Caco-2 (cell line): Measurements from ENCODE around the gene NRSN2. TPM values are rescaled to one million over a fixed set of nuclear protein-coding genes. Genes with fewer than 3 reads are reported as not detected.

Experiments used
- BruUV-seq: library from RNA; stranded (reverse); fragments of 400-500 nt; replicated peaks from 2 replicates; lab custom pipeline; 2021; lab: Mats Ljungman, UMichigan
- CTCF ChIA-PET: fragments of 300-600 bp; sonication (Branson Sonifier 250); formaldehyde crosslinking; loops from one replicate; lab custom pipeline; 2022; ENCODE audit warnings: antibody characterized with exemption; lab: Charles Lee
- POLR2A ChIA-PET: fragments of 300-600 bp; sonication (Branson Sonifier 250); formaldehyde crosslinking; loops from one replicate; lab custom pipeline; 2022; ENCODE audit warnings: antibody characterized with exemption; lab: Charles Lee
- DNase-seq, 2 experiments: peaks; one replicate each; pipeline versions ENCODE4 v3.0.0 to v3.0.0-alpha.2; 2020 to 2022
- H3K27me3 ChIP-seq: replicated peaks from 2 replicates; pipeline ENCODE4 v1.6.0; 2011; ENCODE audit warnings: low read length; ENCODE audit not compliant: control insufficient read depth, insufficient read depth
- H3K36me3 ChIP-seq: 2 replicates; pipeline ENCODE4 v1.5.1; 2011; ENCODE audit warnings: low read length; ENCODE audit not compliant: control insufficient read depth, insufficient read depth
- H3K4me1 ChIP-seq: fragments of 250-450 bp; sonication (Bioruptor Pico); 2 replicates; pipeline ENCODE4 v1.5.1; 2020; ENCODE audit warnings: mild to moderate bottlenecking
- H3K4me3 ChIP-seq: 2 replicates; pipeline ENCODE4 v1.5.1; 2011; ENCODE audit warnings: low read depth, mild to moderate bottlenecking, control low read depth, low read length
- H3K9me3 ChIP-seq: fragments of 250-450 bp; sonication (Bioruptor Pico); 2 replicates; pipeline ENCODE4 v1.5.1; 2020; ENCODE audit warnings: mild to moderate bottlenecking, moderate library complexity
- H3K27ac Mint-ChIP-seq: one replicate; pipeline ENCODE4 v1.8.0; 2022; ENCODE audit warnings: mixed read lengths; ENCODE audit not compliant: unreplicated experiment
- H3K27me3 Mint-ChIP-seq: one replicate; pipeline ENCODE4 v1.8.0; 2022; ENCODE audit warnings: mixed read lengths; ENCODE audit not compliant: insufficient read depth, unreplicated experiment
- H3K36me3 Mint-ChIP-seq: one replicate; pipeline ENCODE4 v1.8.0; 2022; ENCODE audit warnings: mild to moderate bottlenecking, mixed read lengths; ENCODE audit not compliant: insufficient read depth, unreplicated experiment
- H3K4me1 Mint-ChIP-seq: one replicate; pipeline ENCODE4 v1.8.0; 2022; ENCODE audit warnings: low read depth, mixed read lengths; ENCODE audit not compliant: unreplicated experiment
- H3K4me3 Mint-ChIP-seq: one replicate; pipeline ENCODE4 v1.8.0; 2022; ENCODE audit warnings: mild to moderate bottlenecking, moderate library complexity, mixed read lengths; ENCODE audit not compliant: unreplicated experiment
- H3K9me3 Mint-ChIP-seq: one replicate; pipeline ENCODE4 v1.8.0; 2022; ENCODE audit warnings: mixed read lengths; ENCODE audit not compliant: unreplicated experiment
- CTCF ChIP-seq, 2 experiments: fragments of 200-600 bp in 1 of 2; IDR thresholded peaks; 1 replicate in 1 of 2; 2 replicates in 1 of 2; pipeline versions ENCODE4 v1.5.1 to v1.8.0; 2011 to 2022; ENCODE audit warnings: antibody characterized with exemption in 1 of 2, control low read depth in 1 of 2, inconsistent platforms in 1 of 2, low read depth in 1 of 2, low read length in 1 of 2, mild to moderate bottlenecking in 1 of 2, moderate library complexity in 1 of 2; ENCODE audit not compliant: insufficient read depth in 1 of 2, severe bottlenecking in 1 of 2, unreplicated experiment in 1 of 2
- intact Hi-C: fragments of 100-400 bp; cut with micrococcal nuclease; formaldehyde crosslinking; loops from one replicate; pipeline ENCODE4 v1.10.0; 2022; ENCODE audit not compliant: unreplicated experiment
- total RNA-seq: library from RNA; stranded (reverse); gene quantifications from 2 replicates; pipeline ENCODE4 v1.2.3, GENCODE V29; 2022

NRSN2 gene
- total RNA-seq, 1 experiment from 2014 or later = 27.5 TPM

GRCh38 chr20:312067-312466, 34.8 kb upstream of the NRSN2 start:
- Histone ChIP-seq H3K9me3 (no peaks in the 10 kb centered on the region), H3K36me3 (no peaks in the 10 kb centered on the region), H3K4me1 (no peaks in the 10 kb centered on the region), H3K27me3 (no peaks in the 10 kb centered on the region), H3K4me3 (no peak overlapping the region)
- CTCF ChIA-PET = no interaction called here
- Mint-ChIP-seq H3K27me3 (no peaks in the 10 kb centered on the region), H3K4me1 (no peaks in the 10 kb centered on the region), H3K9me3 (peaks cover 10% of the 10 kb centered on the region), H3K36me3 (no peaks in the 10 kb centered on the region), H3K27ac (no peak overlapping the region), H3K4me3 (no peak overlapping the region)
- POLR2A ChIA-PET = no interaction called here
- no peak for TF ChIP-seq CTCF (IDR thresholded peaks at IDR 0.05; ENCODE audit: insufficient read depth in 1 of 2, low read depth in 1 of 2, low read length in 1 of 2, severe bottlenecking in 1 of 2, unreplicated experiment in 1 of 2)
- intact Hi-C loops = no loop called here
- no peak for DNase-seq
- no TSS peak for BruUV-seq

GRCh38 chr20:312866-313265, 34.0 kb upstream of the NRSN2 start:
- no peaks in the 10 kb centered on the region for H3K36me3 ChIP-seq
- no peaks in the 10 kb centered on the region for H3K27me3 Mint-ChIP-seq
- H3K27me3 ChIP-seq = no peaks in the 10 kb centered on the region
- no peak overlapping the region for H3K4me3 ChIP-seq
- no peak for TF ChIP-seq CTCF (IDR thresholded peaks at IDR 0.05; ENCODE audit: insufficient read depth in 1 of 2, low read depth in 1 of 2, low read length in 1 of 2, severe bottlenecking in 1 of 2, unreplicated experiment in 1 of 2)
- no TSS peak for BruUV-seq
- H3K36me3 Mint-ChIP-seq = no peaks in the 10 kb centered on the region
- ChIA-PET CTCF (no interaction called here), POLR2A (no interaction called here)
- H3K27ac Mint-ChIP-seq = no peak overlapping the region
- H3K4me1 Mint-ChIP-seq = no peaks in the 10 kb centered on the region
- peaks cover 9% of the 10 kb centered on the region for H3K9me3 Mint-ChIP-seq
- H3K4me3 Mint-ChIP-seq = no peak overlapping the region
- no peaks in the 10 kb centered on the region for H3K9me3 ChIP-seq
- no peak for DNase-seq
- no peaks in the 10 kb centered on the region for H3K4me1 ChIP-seq
- intact Hi-C loops = no loop called here

GRCh38 chr20:313402-313801, 33.5 kb upstream of the NRSN2 start:
- CTCF ChIA-PET = no interaction called here
- no peak for DNase-seq
- H3K36me3 Mint-ChIP-seq = no peaks in the 10 kb centered on the region
- no peaks in the 10 kb centered on the region for H3K27me3 Mint-ChIP-seq
- TF ChIP-seq CTCF (IDR thresholded peaks at IDR 0.05; ENCODE audit: insufficient read depth in 1 of 2, low read depth in 1 of 2, low read length in 1 of 2, severe bottlenecking in 1 of 2, unreplicated experiment in 1 of 2) = no peak
- no peak overlapping the region for H3K27ac Mint-ChIP-seq
- Histone ChIP-seq H3K4me3 (no peak overlapping the region), H3K4me1 (no peaks in the 10 kb centered on the region), H3K27me3 (no peaks in the 10 kb centered on the region), H3K36me3 (no peaks in the 10 kb centered on the region), H3K9me3 (no peaks in the 10 kb centered on the region)
- peaks cover 9% of the 10 kb centered on the region for H3K9me3 Mint-ChIP-seq
- BruUV-seq = no TSS peak
- no peaks in the 10 kb centered on the region for H3K4me1 Mint-ChIP-seq
- intact Hi-C loops = no loop called here
- POLR2A ChIA-PET = no interaction called here
- no peak overlapping the region for H3K4me3 Mint-ChIP-seq
